ENCODE measurements around the gene ZBTB18. TPM values are rescaled to one million over a fixed set of nuclear protein-coding genes. Genes with fewer than 3 reads are reported as not detected.

ZBTB18 gene
- total RNA-seq, 1 experiment from 2014 or later = 16.8 TPM

- no TSS peak for BruUV-seq (replicated peaks)
- POLR2A ChIA-PET (ENCODE audit: unreplicated experiment) = interaction anchor here (0.6 kb wide), 1 partner anchor 200 kb away, joined by 4 read pairs; no protein-coding TSS in a partner anchor
- no peaks in the 10 kb centered on the region; the same call in 1 of the 2 replicates for H3K36me3 ChIP-seq (ENCODE audit: low read depth, low read length)
- H3K4me1 ChIP-seq (ENCODE audit: insufficient read depth, low read length) = peaks cover 16% of the 10 kb centered on the region
- H3K4me3 ChIP-seq (ENCODE audit: low read length) = no peak overlapping the region
- no peak overlapping the region for H3K9ac ChIP-seq (ENCODE audit: low read length)
- H3K9me2 ChIP-seq (replicated peaks; ENCODE audit: low read length) = no peaks in the 10 kb centered on the region
- no peak for DNase-seq
- no peaks in the 10 kb centered on the region for H3K27me3 ChIP-seq (ENCODE audit: low read length)
- H3K27ac ChIP-seq (ENCODE audit: low read length) = no peak overlapping the region
- H3K9me3 ChIP-seq (ENCODE audit: low read length) = no peaks in the 10 kb centered on the region
- intact Hi-C loops (cut with micrococcal nuclease) = no loop called here
- no peak overlapping the region for H2AFZ ChIP-seq (ENCODE audit: low read length)
- H4K20me1 ChIP-seq (ENCODE audit: low read length) = no peaks in the 10 kb centered on the region
- peaks cover 47% of the 10 kb centered on the region for H3K79me2 ChIP-seq (ENCODE audit: low read length)
- TF ChIP-seq EZH2phosphoT487 (IDR thresholded peaks at IDR 0.05; ENCODE audit: borderline replicate concordance, low read length) (no peak), EZH2 (IDR thresholded peaks at IDR 0.05; ENCODE audit: low read length, unreplicated experiment) (no peak)
- TF ChIP-seq, protein P1, sequence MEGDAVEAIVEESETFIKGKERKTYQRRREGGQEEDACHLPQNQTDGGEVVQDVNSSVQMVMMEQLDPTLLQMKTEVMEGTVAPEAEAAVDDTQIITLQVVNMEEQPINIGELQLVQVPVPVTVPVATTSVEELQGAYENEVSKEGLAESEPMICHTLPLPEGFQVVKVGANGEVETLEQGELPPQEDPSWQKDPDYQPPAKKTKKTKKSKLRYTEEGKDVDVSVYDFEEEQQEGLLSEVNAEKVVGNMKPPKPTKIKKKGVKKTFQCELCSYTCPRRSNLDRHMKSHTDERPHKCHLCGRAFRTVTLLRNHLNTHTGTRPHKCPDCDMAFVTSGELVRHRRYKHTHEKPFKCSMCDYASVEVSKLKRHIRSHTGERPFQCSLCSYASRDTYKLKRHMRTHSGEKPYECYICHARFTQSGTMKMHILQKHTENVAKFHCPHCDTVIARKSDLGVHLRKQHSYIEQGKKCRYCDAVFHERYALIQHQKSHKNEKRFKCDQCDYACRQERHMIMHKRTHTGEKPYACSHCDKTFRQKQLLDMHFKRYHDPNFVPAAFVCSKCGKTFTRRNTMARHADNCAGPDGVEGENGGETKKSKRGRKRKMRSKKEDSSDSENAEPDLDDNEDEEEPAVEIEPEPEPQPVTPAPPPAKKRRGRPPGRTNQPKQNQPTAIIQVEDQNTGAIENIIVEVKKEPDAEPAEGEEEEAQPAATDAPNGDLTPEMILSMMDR (conservative IDR thresholded peaks at IDR 0.05; ENCODE audit: low read depth, low read length) = no peak
- CTCF ChIA-PET = interaction anchor here (0.7 kb wide), 1 partner anchor 172 kb away, joined by 3 read pairs; no protein-coding TSS in a partner anchor
- H3F3A ChIP-seq (ENCODE audit: low read length, unreplicated experiment) = no peaks in the 10 kb centered on the region
- no peak for ATAC-seq
- no peak overlapping the region for H3K4me2 ChIP-seq (ENCODE audit: low read length)
These were observed 1.1 kb downstream of the ZBTB18 start for GRCh38 chr1:244052016-244052727.

- H3K36me3 ChIP-seq (ENCODE audit: low read depth, low read length) = no peaks in the 10 kb centered on the region; the same call in 1 of the 2 replicates
- no peaks in the 10 kb centered on the region for H3F3A ChIP-seq (ENCODE audit: low read length, unreplicated experiment)
- no peaks in the 10 kb centered on the region for H3K9me3 ChIP-seq (ENCODE audit: low read length)
- no peak overlapping the region for H3K4me3 ChIP-seq (ENCODE audit: low read length)
- H4K20me1 ChIP-seq (ENCODE audit: low read length) = no peaks in the 10 kb centered on the region
- no peaks in the 10 kb centered on the region for H3K27me3 ChIP-seq (ENCODE audit: low read length)
- no peak overlapping the region for H3K4me2 ChIP-seq (ENCODE audit: low read length)
- H2AFZ ChIP-seq (ENCODE audit: low read length) = no peak overlapping the region
- H3K4me1 ChIP-seq (ENCODE audit: insufficient read depth, low read length) = peaks cover 16% of the 10 kb centered on the region
- no peaks in the 10 kb centered on the region for H3K9me2 ChIP-seq (replicated peaks; ENCODE audit: low read length)
- DNase-seq (no peak), ATAC-seq (no peak)
- H3K9ac ChIP-seq (ENCODE audit: low read length) = no peak overlapping the region
- TF ChIP-seq, protein P1 (conservative IDR thresholded peaks at IDR 0.05; ENCODE audit: low read depth, low read length) = no peak
- TF ChIP-seq EZH2 (IDR thresholded peaks at IDR 0.05; ENCODE audit: low read length, unreplicated experiment) (no peak), EZH2phosphoT487 (IDR thresholded peaks at IDR 0.05; ENCODE audit: borderline replicate concordance, low read length) (no peak)
- CTCF ChIA-PET = no interaction called here
- no TSS peak for BruUV-seq (replicated peaks)
- intact Hi-C loops (cut with micrococcal nuclease) = no loop called here
- no peak overlapping the region for H3K27ac ChIP-seq (ENCODE audit: low read length)
- H3K79me2 ChIP-seq (ENCODE audit: low read length) = peaks cover 47% of the 10 kb centered on the region
- POLR2A ChIA-PET (ENCODE audit: unreplicated experiment) = interaction anchor here (0.6 to 0.7 kb wide), 2 partner anchors 13 to 201 kb away, joined by 4 to 5 read pairs; no protein-coding TSS in a partner anchor
These were observed 1.7 kb downstream of the ZBTB18 start for GRCh38 chr1:244052728-244053312.

DNA sequence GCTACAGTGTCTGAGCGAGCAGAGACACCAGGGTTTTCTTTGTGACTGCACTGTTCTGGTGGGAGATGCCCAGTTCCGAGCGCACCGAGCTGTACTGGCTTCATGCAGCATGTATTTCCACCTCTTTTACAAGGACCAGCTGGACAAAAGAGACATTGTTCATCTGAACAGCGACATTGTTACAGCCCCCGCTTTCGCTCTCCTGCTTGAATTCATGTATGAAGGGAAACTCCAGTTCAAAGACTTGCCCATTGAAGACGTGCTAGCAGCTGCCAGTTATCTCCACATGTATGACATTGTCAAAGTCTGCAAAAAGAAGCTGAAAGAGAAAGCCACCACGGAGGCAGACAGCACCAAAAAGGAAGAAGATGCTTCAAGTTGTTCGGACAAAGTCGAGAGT lies 2.7 kb downstream of the ZBTB18 start:
- Histone ChIP-seq H3K27ac (ENCODE audit: low read length) (no peak overlapping the region), H3K9ac (ENCODE audit: low read length) (no peak overlapping the region), H3K27me3 (ENCODE audit: low read length) (no peaks in the 10 kb centered on the region), H2AFZ (ENCODE audit: low read length) (no peak overlapping the region), H3K9me3 (ENCODE audit: low read length) (no peaks in the 10 kb centered on the region), H4K20me1 (ENCODE audit: low read length) (no peaks in the 10 kb centered on the region), H3K4me2 (ENCODE audit: low read length) (no peak overlapping the region), H3K79me2 (ENCODE audit: low read length) (peaks cover 47% of the 10 kb centered on the region), H3F3A (ENCODE audit: low read length, unreplicated experiment) (no peaks in the 10 kb centered on the region), H3K4me3 (ENCODE audit: low read length) (no peak overlapping the region), H3K9me2 (replicated peaks; ENCODE audit: low read length) (no peaks in the 10 kb centered on the region), H3K4me1 (ENCODE audit: insufficient read depth, low read length) (peaks cover 16% of the 10 kb centered on the region), H3K36me3 (ENCODE audit: low read depth, low read length) (no peaks in the 10 kb centered on the region; the same call in 1 of the 2 replicates)
- POLR2A ChIA-PET (ENCODE audit: unreplicated experiment) = no interaction called here
- intact Hi-C loops (cut with micrococcal nuclease) = no loop called here
- DNase-seq (no peak), ATAC-seq (no peak)
- no peak for TF ChIP-seq EZH2 (IDR thresholded peaks at IDR 0.05; ENCODE audit: low read length, unreplicated experiment)
- TF ChIP-seq, protein P1 (conservative IDR thresholded peaks at IDR 0.05; ENCODE audit: low read depth, low read length) = no peak
- no peak for TF ChIP-seq EZH2phosphoT487 (IDR thresholded peaks at IDR 0.05; ENCODE audit: borderline replicate concordance, low read length)
- no TSS peak for BruUV-seq (replicated peaks)
- CTCF ChIA-PET = no interaction called here
